Measurements from ENCODE around the gene CST7.
"Not testable (repeated sequence)": the region's sequence is repeated elsewhere in the genome, so short reads cannot be mapped to it uniquely, and the experiment has no call there.

CST7 gene

DNA sequence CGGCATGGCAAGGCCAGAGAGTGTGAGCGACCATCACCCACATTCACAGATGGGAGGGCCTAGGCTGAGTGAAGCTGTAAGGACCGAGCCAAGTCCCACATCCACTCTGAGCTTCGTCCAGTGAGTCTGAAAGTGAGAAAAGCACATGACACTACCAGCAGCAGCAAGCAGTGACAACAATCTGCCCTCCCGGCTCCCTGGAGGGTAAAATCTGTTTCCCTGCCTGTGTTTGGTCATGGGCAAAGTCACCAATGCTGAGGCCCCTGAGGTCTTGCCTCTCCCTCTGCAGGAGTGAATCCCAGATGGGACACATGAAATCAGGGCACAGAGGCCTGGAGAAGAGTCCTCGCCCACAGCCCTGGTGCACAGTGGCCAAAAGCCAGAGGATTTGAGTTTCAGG lies 6.4 kb upstream of the CST7 start:
- Histone ChIP-seq H3K4me3 (no peak overlapping the region), H3K27ac (no peak overlapping the region), H3K36me3 (ENCODE audit: insufficient read depth, low read length) (no peaks in the 10 kb centered on the region), H3K9me3 (ENCODE audit: low read depth, low read length) (no peaks in the 10 kb centered on the region), H3K9ac (ENCODE audit: insufficient read length) (no peak overlapping the region)
- no peak for DNase-seq (ENCODE audit: low read depth, low spot score)
- TF ChIP-seq FOXP2 (optimal IDR thresholded peaks at IDR 0.05; ENCODE audit: control extremely low read depth, extremely low read length, insufficient read depth): no peak
- no peak for TF ChIP-seq POLR2AphosphoS5 (IDR thresholded peaks at IDR 0.05; ENCODE audit: borderline replicate concordance, low read depth, low read length)
- no peak for TF ChIP-seq EZH2 (IDR thresholded peaks at IDR 0.05)

DNA sequence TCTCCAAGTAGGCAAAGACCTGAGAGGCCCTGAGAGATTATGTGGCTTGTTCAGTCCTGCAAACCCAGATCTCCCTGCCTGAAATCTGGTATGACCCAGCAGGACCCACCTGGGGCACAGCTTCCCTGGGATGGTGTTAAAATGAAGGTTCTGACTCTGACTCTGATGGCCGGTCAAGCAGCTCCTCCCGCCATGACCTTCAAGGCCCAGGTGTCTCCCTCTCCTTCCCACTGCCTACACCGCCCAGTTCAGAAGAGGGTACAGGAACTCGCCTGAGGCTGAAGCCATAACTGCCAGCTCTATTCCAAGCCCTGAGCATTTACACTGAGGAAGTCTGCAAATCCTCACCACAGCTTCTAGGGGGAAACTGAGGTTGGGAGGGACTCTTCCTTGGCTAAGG lies 5.9 kb upstream of the CST7 start:
- Histone ChIP-seq H3K9ac (ENCODE audit: insufficient read length) (no peak overlapping the region), H3K36me3 (ENCODE audit: insufficient read depth, low read length) (no peaks in the 10 kb centered on the region), H3K9me3 (ENCODE audit: low read depth, low read length) (no peaks in the 10 kb centered on the region), H3K4me3 (no peak overlapping the region), H3K27ac (no peak overlapping the region)
- TF ChIP-seq FOXP2 (optimal IDR thresholded peaks at IDR 0.05; ENCODE audit: control extremely low read depth, extremely low read length, insufficient read depth) (no peak), POLR2AphosphoS5 (IDR thresholded peaks at IDR 0.05; ENCODE audit: borderline replicate concordance, low read depth, low read length) (no peak), EZH2 (IDR thresholded peaks at IDR 0.05) (no peak)
- DNase-seq (ENCODE audit: low read depth, low spot score): no peak

GRCh38 chr20:24943731-24944130 lies 5.3 kb upstream of the CST7 start:
- DNase-seq (ENCODE audit: low read depth, low spot score): no peak
- H3K27ac ChIP-seq: no peak overlapping the region
- H3K9ac ChIP-seq (ENCODE audit: insufficient read length): no peak overlapping the region
- no peaks in the 10 kb centered on the region for H3K36me3 ChIP-seq (ENCODE audit: insufficient read depth, low read length)
- no peak overlapping the region for H3K4me3 ChIP-seq
- no peak for TF ChIP-seq FOXP2 (optimal IDR thresholded peaks at IDR 0.05; ENCODE audit: control extremely low read depth, extremely low read length, insufficient read depth)
- TF ChIP-seq EZH2 (IDR thresholded peaks at IDR 0.05): no peak
- TF ChIP-seq POLR2AphosphoS5 (IDR thresholded peaks at IDR 0.05; ENCODE audit: borderline replicate concordance, low read depth, low read length): no peak
- no peaks in the 10 kb centered on the region for H3K9me3 ChIP-seq (ENCODE audit: low read depth, low read length)

- not testable (repeated sequence) for DNase-seq (ENCODE audit: low read depth, low spot score); H3K4me3 ChIP-seq; H3K9me3 ChIP-seq (ENCODE audit: low read depth, low read length); H3K9ac ChIP-seq (ENCODE audit: insufficient read length); H3K27ac ChIP-seq; H3K36me3 ChIP-seq (ENCODE audit: insufficient read depth, low read length)
Measured at GRCh38 chr20:24946376-24946775, 2.7 kb upstream of the CST7 start.

GRCh38 chr20:24948396-24948938 lies 602 bp upstream of the CST7 start:
- H3K36me3 ChIP-seq (ENCODE audit: insufficient read depth, low read length); DNase-seq (ENCODE audit: low read depth, low spot score); H3K4me3 ChIP-seq; H3K27ac ChIP-seq; H3K9me3 ChIP-seq (ENCODE audit: low read depth, low read length); H3K9ac ChIP-seq (ENCODE audit: insufficient read length): not testable (repeated sequence)

- DNase-seq (ENCODE audit: low read depth, low spot score): no peak
Measured at GRCh38 chr20:24949756-24950127, 673 bp downstream of the CST7 start.

GRCh38 chr20:24950128-24950835 lies 1.2 kb downstream of the CST7 start:
- H3K27ac ChIP-seq: no peak overlapping the region
- H3K4me3 ChIP-seq: no peak overlapping the region
- no peaks in the 10 kb centered on the region for H3K9me3 ChIP-seq (ENCODE audit: low read depth, low read length)
- TF ChIP-seq EZH2 (IDR thresholded peaks at IDR 0.05) (no peak), POLR2AphosphoS5 (IDR thresholded peaks at IDR 0.05; ENCODE audit: borderline replicate concordance, low read depth, low read length) (no peak), FOXP2 (optimal IDR thresholded peaks at IDR 0.05; ENCODE audit: control extremely low read depth, extremely low read length, insufficient read depth) (no peak)
- no peaks in the 10 kb centered on the region for H3K36me3 ChIP-seq (ENCODE audit: insufficient read depth, low read length)
- H3K9ac ChIP-seq (ENCODE audit: insufficient read length): no peak overlapping the region
- no peak for DNase-seq (ENCODE audit: low read depth, low spot score)

More at GRCh38 chr20:24949756-24950127, 673 bp downstream of the CST7 start:
- Histone ChIP-seq H3K4me3 (no peak overlapping the region), H3K9ac (ENCODE audit: insufficient read length) (no peak overlapping the region), H3K36me3 (ENCODE audit: insufficient read depth, low read length) (no peaks in the 10 kb centered on the region), H3K9me3 (ENCODE audit: low read depth, low read length) (no peaks in the 10 kb centered on the region), H3K27ac (no peak overlapping the region)
- TF ChIP-seq POLR2AphosphoS5 (IDR thresholded peaks at IDR 0.05; ENCODE audit: borderline replicate concordance, low read depth, low read length) (no peak), FOXP2 (optimal IDR thresholded peaks at IDR 0.05; ENCODE audit: control extremely low read depth, extremely low read length, insufficient read depth) (no peak), EZH2 (IDR thresholded peaks at IDR 0.05) (no peak)

DNA sequence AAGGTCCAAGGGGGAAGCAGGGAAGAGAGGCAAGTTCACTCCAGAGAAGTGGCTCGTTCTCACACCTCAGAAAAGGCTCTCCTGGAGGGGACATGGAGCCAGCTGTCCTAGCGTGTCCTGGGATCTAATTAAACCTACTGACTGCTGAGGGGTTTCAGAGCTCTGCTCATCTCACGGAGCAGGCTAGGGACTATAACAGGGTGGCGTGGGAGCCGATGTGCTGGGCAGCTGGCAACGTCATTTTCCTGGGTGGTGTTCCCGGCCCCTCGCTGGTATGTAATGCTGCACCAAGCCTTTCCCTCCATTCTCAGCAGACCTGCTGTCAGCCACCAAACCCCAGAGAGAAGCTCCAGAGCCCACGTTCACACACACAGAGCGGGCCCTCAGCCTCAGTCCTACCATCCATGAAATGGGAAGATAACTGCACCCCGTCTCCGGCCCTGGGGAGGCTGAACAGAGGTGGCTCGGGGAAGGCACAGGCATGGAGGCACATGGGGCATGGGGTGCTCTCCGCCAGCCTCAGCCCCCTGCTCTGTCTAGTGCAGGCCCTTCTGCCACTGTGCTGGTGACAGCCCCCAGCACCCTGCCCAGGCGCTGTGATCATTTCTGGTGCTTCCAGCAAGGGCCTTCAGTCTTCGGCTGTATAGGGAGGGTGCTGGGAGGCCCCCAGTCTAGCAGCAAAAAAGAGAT lies 1.9 kb downstream of the CST7 start:
- Histone ChIP-seq H3K36me3 (ENCODE audit: insufficient read depth, low read length) (no peaks in the 10 kb centered on the region), H3K9ac (ENCODE audit: insufficient read length) (no peak overlapping the region), H3K27ac (no peak overlapping the region), H3K9me3 (ENCODE audit: low read depth, low read length) (no peaks in the 10 kb centered on the region), H3K4me3 (no peak overlapping the region)
- TF ChIP-seq EZH2 (IDR thresholded peaks at IDR 0.05): no peak
- TF ChIP-seq POLR2AphosphoS5 (IDR thresholded peaks at IDR 0.05; ENCODE audit: borderline replicate concordance, low read depth, low read length): no peak
- TF ChIP-seq FOXP2 (optimal IDR thresholded peaks at IDR 0.05; ENCODE audit: control extremely low read depth, extremely low read length, insufficient read depth): no peak
- no peak for DNase-seq (ENCODE audit: low read depth, low spot score)
